GM12865 (cell line): ENCODE data around the gene BCO1.

Experiments used
- DNase-seq: peaks from one replicate; pipeline ENCODE4 v3.0.0; 2010; ENCODE audit warnings: low read depth
- H3K4me3 ChIP-seq: 2 replicates; pipeline ENCODE4 v1.5.1; 2011; ENCODE audit warnings: mild to moderate bottlenecking, low read depth, low read length, control low read depth
- TF ChIP-seq, protein P1 (sequence below): IDR thresholded peaks from 2 replicates; pipeline ENCODE4 v1.5.1; 2011; ENCODE audit warnings: low read length, control low read depth, low read depth, inconsistent platforms; ENCODE audit not compliant: insufficient read depth; ENCODE audit errors: missing control alignments

The BCO1 gene, protein sequence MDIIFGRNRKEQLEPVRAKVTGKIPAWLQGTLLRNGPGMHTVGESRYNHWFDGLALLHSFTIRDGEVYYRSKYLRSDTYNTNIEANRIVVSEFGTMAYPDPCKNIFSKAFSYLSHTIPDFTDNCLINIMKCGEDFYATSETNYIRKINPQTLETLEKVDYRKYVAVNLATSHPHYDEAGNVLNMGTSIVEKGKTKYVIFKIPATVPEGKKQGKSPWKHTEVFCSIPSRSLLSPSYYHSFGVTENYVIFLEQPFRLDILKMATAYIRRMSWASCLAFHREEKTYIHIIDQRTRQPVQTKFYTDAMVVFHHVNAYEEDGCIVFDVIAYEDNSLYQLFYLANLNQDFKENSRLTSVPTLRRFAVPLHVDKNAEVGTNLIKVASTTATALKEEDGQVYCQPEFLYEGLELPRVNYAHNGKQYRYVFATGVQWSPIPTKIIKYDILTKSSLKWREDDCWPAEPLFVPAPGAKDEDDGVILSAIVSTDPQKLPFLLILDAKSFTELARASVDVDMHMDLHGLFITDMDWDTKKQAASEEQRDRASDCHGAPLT

GRCh38 chr16:81238296-81239011, at the start of gene BCO1:
TSS of gene BCO1 (plus strand) at chr16:81238689. CDS start at chr16:81238909, 220 bp downstream.
- TF ChIP-seq, protein P1, sequence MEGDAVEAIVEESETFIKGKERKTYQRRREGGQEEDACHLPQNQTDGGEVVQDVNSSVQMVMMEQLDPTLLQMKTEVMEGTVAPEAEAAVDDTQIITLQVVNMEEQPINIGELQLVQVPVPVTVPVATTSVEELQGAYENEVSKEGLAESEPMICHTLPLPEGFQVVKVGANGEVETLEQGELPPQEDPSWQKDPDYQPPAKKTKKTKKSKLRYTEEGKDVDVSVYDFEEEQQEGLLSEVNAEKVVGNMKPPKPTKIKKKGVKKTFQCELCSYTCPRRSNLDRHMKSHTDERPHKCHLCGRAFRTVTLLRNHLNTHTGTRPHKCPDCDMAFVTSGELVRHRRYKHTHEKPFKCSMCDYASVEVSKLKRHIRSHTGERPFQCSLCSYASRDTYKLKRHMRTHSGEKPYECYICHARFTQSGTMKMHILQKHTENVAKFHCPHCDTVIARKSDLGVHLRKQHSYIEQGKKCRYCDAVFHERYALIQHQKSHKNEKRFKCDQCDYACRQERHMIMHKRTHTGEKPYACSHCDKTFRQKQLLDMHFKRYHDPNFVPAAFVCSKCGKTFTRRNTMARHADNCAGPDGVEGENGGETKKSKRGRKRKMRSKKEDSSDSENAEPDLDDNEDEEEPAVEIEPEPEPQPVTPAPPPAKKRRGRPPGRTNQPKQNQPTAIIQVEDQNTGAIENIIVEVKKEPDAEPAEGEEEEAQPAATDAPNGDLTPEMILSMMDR, result no peak
- H3K4me3 ChIP-seq, result no peak within 1 kb of the TSS
- DNase-seq, result no peak

- DNase-seq, result no peak
- TF ChIP-seq, protein P1, result no peak
- H3K4me3 ChIP-seq, result no peak overlapping the region
Observed at GRCh38 chr16:81189100-81189664, 49.3 kb upstream of the BCO1 start.

- DNase-seq, result no peak
- no peak overlapping the region for H3K4me3 ChIP-seq
- TF ChIP-seq, protein P1, result no peak
Observed at GRCh38 chr16:81190667-81191066, 47.8 kb upstream of the BCO1 start.

GRCh38 chr16:81195885-81196534, 42.5 kb upstream of the BCO1 start:
- no peak for DNase-seq
- no peak overlapping the region for H3K4me3 ChIP-seq
- TF ChIP-seq, protein P1, result no peak

DNA sequence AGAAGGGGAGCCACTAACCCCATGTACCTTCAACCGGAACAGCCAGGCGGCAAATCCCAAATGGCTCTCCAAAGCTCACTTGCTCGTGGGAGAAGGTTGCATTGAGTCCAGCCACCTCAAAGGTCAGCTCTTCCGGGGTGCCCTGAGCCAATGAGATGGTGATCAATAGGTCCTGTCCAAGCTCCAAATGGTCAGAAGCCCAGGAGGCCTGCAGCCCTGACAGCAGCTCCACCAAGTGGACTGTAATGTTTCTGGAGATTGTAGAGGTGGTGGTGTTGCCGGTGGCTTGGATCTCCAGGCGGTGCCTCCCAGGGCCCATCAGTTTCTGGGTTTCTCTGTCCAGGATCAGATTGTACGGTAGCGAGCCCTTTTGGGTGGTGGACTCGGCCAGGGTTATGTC, 39.9 kb upstream of the BCO1 start:
- no peak overlapping the region for H3K4me3 ChIP-seq
- TF ChIP-seq, protein P1, result no peak
- no peak for DNase-seq

DNA sequence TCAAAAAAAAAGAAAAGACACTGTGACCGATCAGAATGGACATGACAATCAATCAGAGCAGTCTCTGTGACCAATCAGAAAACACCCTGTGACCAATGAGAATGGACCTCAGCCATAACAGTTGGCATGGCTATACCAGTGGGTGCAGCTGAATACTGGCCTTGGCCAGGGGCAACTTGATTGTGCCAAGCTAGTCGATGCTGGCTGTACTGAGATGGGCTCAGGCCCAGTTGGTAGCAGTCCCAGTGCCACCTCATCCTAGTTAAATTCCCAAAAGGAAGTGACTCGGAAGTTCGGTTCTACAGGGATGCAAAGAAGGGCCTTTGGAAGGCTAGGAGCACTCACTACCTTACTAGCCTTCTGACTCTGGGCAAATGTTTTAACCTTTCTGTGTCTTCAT, 37.2 kb upstream of the BCO1 start:
- DNase-seq, result no peak
- TF ChIP-seq, protein P1, result no peak
- no peak overlapping the region for H3K4me3 ChIP-seq
